Skeletal muscle tissue (tissue), 4 donors: Measurements from ENCODE around the gene FAH. TPM values are rescaled to one million over a fixed set of nuclear protein-coding genes. Genes with fewer than 3 reads are reported as not detected.

Experiments
- H3K27ac ChIP-seq: one replicate; pipeline ENCODE4 v1.7.0; 2013; ENCODE audit warnings: mild to moderate bottlenecking, low read depth, low read length, inconsistent platforms
- H3K27me3 ChIP-seq, 3 donors: one replicate each; pipeline ENCODE4 v1.7.0; 2013; ENCODE audit warnings: low read length in 3 of 3; ENCODE audit not compliant: control insufficient read depth in 3 of 3, insufficient read depth in 3 of 3
- H3K36me3 ChIP-seq, 3 donors: one replicate each; pipeline ENCODE4 v1.7.0; 2013; ENCODE audit warnings: low read length in 3 of 3; ENCODE audit not compliant: control insufficient read depth in 3 of 3, insufficient read depth in 3 of 3
- H3K4me1 ChIP-seq, 3 donors: one replicate each; pipeline ENCODE4 v1.7.0; 2013; ENCODE audit warnings: low read length in 3 of 3, mild to moderate bottlenecking in 3 of 3; ENCODE audit not compliant: control insufficient read depth in 3 of 3, insufficient read depth in 3 of 3
- H3K4me3 ChIP-seq, 3 donors: one replicate each; pipeline ENCODE4 v1.7.0; 2013; ENCODE audit warnings: low read length in 3 of 3
- H3K9ac ChIP-seq, 3 donors: one replicate each; pipeline ENCODE4 v1.7.0; 2013; ENCODE audit warnings: low read length in 3 of 3, mild to moderate bottlenecking in 3 of 3, moderate library complexity in 2 of 3, low read depth in 1 of 3
- H3K9me3 ChIP-seq, 3 donors: one replicate each; pipeline ENCODE4 v1.7.0; 2013; ENCODE audit warnings: low read length in 3 of 3; ENCODE audit not compliant: control insufficient read depth in 3 of 3
- total RNA-seq: library from RNA; depleted of rRNA; stranded (reverse); fragments of >200 nt; gene quantifications from one replicate; pipeline ENCODE4 v1.2.3, GENCODE V29; 2014
- donor health status: Osteomylitis.

Gene FAH
- total RNA-seq, 1 donor from 2014 or later: 13.6 TPM

DNA sequence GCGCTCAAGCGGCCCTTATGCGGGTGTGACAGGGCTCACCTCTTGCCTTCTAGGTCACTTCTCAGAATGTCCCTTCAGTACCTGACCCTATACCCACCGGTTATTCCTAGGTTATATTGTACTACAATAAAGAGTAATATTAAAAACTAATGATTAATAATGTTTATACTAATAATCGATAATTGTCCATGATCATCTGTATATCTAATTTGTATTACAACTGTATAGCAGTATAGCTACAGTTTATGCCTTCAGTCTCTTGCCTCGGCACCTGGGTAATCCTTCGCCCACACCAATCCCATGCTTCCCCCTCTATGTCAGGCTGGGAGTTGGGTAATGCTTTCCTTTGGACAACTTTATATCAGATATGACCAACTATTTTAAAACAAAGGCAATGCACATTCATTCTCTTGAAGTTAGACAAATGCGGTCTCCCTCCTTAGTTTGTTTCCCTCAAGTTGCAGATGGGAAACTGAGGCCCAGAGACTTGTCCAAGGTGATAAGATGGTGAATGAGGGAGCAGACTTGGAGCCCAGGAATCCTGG is 3.4 kb downstream of the FAH start:
- Histone ChIP-seq H3K9ac (no peak overlapping the region), H3K4me3 (no peak overlapping the region), H3K4me1 (peaks cover 26 to 43% (median 28%) of the 10 kb centered on the region in 3 donors), H3K9me3 (no peaks in the 10 kb centered on the region), H3K27ac (no peak overlapping the region), H3K36me3 (peaks cover 19 to 21% (median 21%) of the 10 kb centered on the region in 3 donors), H3K27me3 (no peaks in the 10 kb centered on the region)

DNA sequence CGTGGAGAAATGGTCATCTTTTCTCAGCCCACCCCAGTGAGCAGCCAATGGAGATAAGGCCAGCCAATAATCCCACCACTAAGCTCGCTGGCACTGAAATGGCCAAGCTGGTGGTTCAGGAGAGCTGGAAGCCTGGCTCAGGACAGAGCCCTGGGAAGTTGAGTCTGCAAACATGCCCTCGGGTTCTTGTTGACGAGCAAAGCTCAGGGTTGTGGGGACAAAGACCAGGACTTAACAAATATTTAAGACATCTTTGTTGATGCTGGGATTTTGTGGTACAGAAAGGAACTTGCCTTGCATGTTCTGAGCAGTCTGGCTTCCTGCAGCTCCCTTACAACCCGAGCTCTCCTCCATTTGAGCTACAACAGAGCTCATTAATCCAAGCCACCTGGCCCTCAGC is 4.4 kb downstream of the FAH start:
- Histone ChIP-seq H3K9me3 (no peaks in the 10 kb centered on the region), H3K27me3 (no peaks in the 10 kb centered on the region), H3K4me1 (peaks cover 20 to 34% (median 22%) of the 10 kb centered on the region in 3 donors), H3K4me3 (no peak overlapping the region), H3K9ac (no peak overlapping the region), H3K27ac (no peak overlapping the region), H3K36me3 (peaks cover 22 to 29% (median 26%) of the 10 kb centered on the region in 3 donors)

DNA sequence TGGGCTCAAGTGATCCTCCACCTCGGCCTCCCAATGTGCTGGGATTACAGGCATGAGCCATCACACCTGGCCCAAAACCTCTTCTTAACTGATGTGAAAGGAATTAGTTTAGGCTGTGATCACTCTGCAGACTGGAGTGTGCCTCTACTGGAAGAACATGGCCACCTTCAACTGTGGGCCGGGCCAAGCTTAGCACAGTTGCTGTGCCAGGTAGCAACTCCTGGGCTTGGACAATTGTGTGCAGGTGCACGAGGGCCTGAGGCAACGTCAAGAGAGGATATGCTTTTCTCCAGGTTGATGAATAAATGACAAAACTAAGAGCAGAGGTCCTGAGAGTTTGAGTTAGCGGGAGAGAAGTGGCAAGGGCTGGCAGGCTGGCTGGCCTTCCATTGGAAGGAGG is 6.5 kb downstream of the FAH start:
- H3K9me3 ChIP-seq: no peaks in the 10 kb centered on the region
- H3K27me3 ChIP-seq: no peaks in the 10 kb centered on the region
- H3K27ac ChIP-seq: no peak overlapping the region
- no peak overlapping the region for H3K9ac ChIP-seq
- H3K4me1 ChIP-seq: peaks cover 7 to 19% (median 10%) of the 10 kb centered on the region in 3 donors
- no peak overlapping the region for H3K4me3 ChIP-seq
- peaks cover 32 to 43% (median 41%) of the 10 kb centered on the region in 3 donors for H3K36me3 ChIP-seq

DNA sequence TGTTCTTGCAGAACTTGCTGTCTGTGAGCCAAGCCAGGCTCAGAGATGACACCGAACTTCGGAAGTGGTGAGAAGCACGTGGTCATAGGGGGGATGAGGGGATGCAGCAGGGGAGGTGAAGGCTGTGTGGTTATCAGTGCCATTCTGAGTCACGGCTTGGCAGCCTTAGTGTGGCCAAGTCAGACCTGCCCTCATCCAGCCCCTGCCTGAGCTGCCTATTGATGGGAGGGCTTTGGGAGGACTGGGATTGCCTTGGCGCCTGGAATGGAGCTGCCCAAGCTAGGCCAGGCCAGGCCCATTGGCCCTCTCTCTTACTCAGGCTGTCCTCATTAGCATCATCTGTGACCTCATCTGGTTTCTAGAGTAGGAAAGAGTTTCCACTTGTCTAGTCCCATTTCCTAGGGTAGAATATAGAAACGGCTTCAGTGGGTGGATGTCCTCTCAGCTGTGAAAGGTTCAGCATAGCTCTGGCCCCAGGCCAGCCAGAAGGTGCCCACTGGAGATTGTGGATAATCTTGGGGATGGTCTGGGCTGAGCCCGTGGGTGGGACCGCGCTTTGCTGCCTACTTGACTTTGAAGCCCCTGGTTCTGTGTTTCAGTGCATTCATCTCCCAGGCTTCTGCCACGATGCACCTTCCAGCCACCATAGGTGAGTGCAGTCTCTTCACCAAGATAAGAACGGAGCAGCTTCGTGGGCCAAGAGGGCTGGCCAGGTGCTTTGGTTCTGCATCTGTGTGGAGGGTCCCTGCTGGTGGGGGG is 7.2 kb downstream of the FAH start:
- H3K9ac ChIP-seq: no peak overlapping the region
- no peak overlapping the region for H3K27ac ChIP-seq
- H3K9me3 ChIP-seq: no peaks in the 10 kb centered on the region
- peaks cover 3 to 13% (median 8%) of the 10 kb centered on the region in 3 donors for H3K4me1 ChIP-seq
- no peak overlapping the region for H3K4me3 ChIP-seq
- no peaks in the 10 kb centered on the region for H3K27me3 ChIP-seq
- peaks cover 35 to 43% (median 41%) of the 10 kb centered on the region in 3 donors for H3K36me3 ChIP-seq

DNA sequence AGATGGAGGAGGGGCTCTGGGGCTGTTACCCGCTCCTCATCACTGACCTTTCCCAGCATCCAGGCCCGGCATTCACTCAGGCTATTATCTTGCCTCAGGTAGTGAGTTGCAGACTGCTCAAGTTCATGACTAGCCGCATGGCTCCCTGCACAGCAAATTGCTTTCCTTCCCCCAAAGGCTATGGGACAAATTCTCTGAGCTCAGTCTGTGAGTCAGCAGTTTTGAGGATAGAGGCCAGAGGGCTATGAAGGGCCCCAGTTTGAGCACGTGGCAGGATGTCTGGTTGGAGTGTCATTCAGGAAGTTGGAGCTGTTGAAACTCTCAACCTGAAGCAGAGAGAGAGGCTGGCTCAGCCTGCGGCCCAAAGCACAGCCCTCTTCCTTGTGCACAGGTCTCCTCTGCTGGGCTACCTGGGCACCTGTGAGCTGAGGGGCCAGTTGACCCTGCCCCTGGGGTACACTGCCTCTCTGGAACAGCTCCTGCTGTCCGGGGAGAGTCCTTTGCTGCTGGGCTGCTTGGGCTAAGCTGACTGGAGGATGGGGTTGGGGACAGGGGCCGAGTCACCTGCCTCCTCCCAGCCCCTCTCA is 7.9 kb downstream of the FAH start:
- no peak overlapping the region for H3K27ac ChIP-seq
- no peak overlapping the region for H3K9ac ChIP-seq
- no peaks in the 10 kb centered on the region for H3K9me3 ChIP-seq
- no peak overlapping the region for H3K4me3 ChIP-seq
- H3K36me3 ChIP-seq: peaks cover 35 to 43% (median 41%) of the 10 kb centered on the region in 3 donors
- H3K4me1 ChIP-seq: peaks cover 3 to 11% (median 8%) of the 10 kb centered on the region in 3 donors
- H3K27me3 ChIP-seq: no peaks in the 10 kb centered on the region

DNA sequence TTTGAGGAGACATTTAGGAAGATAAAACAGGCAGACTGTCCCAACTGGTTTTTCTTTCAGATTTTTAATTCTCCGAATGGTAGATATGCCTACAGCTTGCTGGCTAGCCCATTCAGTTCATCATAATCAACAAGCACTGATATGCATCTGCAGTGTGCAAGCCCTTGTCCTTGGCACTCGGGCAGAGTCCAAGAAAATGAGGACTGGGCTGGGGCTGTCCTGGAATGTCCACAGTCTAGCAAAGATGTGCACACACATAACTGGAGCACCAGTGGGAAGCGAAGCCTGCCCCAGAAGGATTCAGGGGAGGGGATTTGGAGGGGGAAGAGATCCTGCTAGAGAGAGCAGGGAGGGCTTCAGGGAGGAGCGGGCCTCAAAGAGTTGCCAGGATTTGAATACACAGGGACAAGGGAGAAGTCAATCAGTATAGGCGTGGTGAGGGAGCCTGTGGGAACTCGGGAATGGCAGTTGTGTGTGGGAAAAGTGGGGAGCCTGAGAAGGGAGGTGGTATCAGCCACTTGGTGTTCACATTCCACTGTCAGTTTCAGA is 8.7 kb downstream of the FAH start:
- Histone ChIP-seq H3K9ac (no peak overlapping the region), H3K9me3 (no peaks in the 10 kb centered on the region), H3K36me3 (peaks cover 35 to 43% (median 41%) of the 10 kb centered on the region in 3 donors), H3K27me3 (no peaks in the 10 kb centered on the region), H3K4me1 (peaks cover 3 to 11% (median 8%) of the 10 kb centered on the region in 3 donors), H3K4me3 (no peak overlapping the region), H3K27ac (no peak overlapping the region)

DNA sequence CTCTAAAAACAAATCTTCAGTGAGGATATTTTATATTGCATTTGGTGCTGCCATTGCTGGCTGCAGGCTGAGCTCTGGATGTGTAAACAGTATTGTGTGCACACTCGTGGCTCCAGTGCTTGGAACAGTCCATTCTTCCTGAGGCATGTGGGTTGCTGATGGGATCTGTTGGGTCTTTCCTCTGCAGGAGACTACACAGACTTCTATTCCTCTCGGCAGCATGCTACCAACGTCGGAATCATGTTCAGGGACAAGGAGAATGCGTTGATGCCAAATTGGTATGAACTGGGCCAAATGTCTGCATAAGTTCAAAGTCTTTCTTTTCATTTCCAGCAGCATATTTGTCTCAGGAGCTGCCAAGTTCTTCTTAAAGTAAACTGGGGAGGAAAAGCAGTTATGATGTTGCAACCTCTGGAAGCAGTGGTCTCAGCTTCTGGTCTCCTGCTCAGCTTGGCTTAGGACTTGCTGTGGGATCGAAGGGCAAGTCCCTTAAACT is 9.3 kb downstream of the FAH start:
- Histone ChIP-seq H3K36me3 (peaks cover 35 to 43% (median 41%) of the 10 kb centered on the region in 3 donors), H3K4me3 (no peak overlapping the region), H3K9me3 (no peaks in the 10 kb centered on the region), H3K27ac (no peak overlapping the region), H3K9ac (no peak overlapping the region), H3K4me1 (peaks cover 3 to 11% (median 8%) of the 10 kb centered on the region in 3 donors), H3K27me3 (no peaks in the 10 kb centered on the region)

DNA sequence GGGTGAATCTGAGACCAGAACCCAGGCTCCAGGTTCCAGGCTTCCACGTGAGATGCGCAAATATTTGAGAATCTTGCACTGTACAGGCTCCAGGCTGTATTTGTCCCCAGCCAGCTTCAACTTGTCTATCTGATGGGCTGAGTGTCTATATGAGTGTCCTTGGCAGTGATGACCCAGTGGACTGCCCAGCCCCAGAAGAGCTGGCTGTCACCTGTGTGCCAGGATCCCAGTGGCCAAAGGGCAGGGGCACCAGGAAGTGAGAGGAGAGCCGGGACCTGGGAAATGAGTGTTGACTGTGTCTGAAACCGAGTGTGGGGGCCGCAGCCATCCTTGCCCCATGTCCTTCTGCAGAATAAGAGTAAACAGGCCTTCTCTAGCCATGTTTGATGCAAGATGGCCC is 10.4 kb downstream of the FAH start:
- H3K9ac ChIP-seq: no peak overlapping the region
- H3K27me3 ChIP-seq: no peaks in the 10 kb centered on the region
- H3K36me3 ChIP-seq: peaks cover 36 to 43% (median 41%) of the 10 kb centered on the region in 3 donors
- no peak overlapping the region for H3K27ac ChIP-seq
- H3K9me3 ChIP-seq: no peaks in the 10 kb centered on the region
- peaks cover 3 to 11% (median 8%) of the 10 kb centered on the region in 3 donors for H3K4me1 ChIP-seq
- no peak overlapping the region for H3K4me3 ChIP-seq

DNA sequence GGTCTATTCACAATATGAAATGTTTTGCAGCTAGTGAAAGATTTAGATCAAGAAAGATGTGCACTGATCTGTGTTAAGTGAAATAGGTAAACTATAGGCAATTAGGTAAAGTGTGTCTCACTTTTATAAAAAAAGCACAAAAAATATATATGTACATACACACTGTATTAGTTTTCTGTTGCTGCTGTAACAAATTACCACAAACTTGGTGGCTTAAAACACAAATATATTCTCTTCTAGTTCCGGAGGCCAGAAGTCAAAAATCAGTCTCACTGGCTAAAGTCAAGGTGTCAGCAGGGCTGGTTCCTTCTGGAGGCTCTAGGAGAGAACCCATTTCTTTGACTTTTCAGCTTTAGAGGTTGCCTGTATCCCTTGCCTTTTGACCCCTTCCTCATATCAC is 11.1 kb downstream of the FAH start:
- Histone ChIP-seq H3K36me3 (peaks cover 34 to 42% (median 41%) of the 10 kb centered on the region in 3 donors), H3K9ac (no peak overlapping the region), H3K27ac (no peak overlapping the region), H3K4me3 (no peak overlapping the region), H3K27me3 (no peaks in the 10 kb centered on the region), H3K9me3 (no peaks in the 10 kb centered on the region), H3K4me1 (peaks cover 3 to 11% (median 8%) of the 10 kb centered on the region in 3 donors)
